Myocyte (in vitro differentiated cells): ENCODE data around the gene IFITM5. TPM values are rescaled to one million over a fixed set of nuclear protein-coding genes. Genes with fewer than 3 reads are reported as not detected.
A peak's percentile ranks its signal among the peaks of the same experiment; 100 is the strongest.
"Not testable (repeated sequence)": the region's sequence is repeated elsewhere in the genome, so short reads cannot be mapped to it uniquely, and the experiment has no call there.

Experiments used
- DNase-seq: peaks from one replicate; pipeline ENCODE4 v3.0.0-alpha.2; 2012; ENCODE audit warnings: low read depth
- polyA plus RNA-seq: library from polyadenylated mRNA; unstranded; fragments of >200 nt; gene quantifications from one replicate; pipeline ENCODE4 v1.2.1, GENCODE V29; 2012; ENCODE audit warnings: missing spikeins
- total RNA-seq: library from RNA; depleted of rRNA; stranded (reverse); fragments of >200 nt; gene quantifications from 2 replicates; pipeline ENCODE4 v1.2.3, GENCODE V29; 2014

Gene IFITM5
- not detected in 2 replicates for total RNA-seq
- not detected for polyA plus RNA-seq

DNA sequence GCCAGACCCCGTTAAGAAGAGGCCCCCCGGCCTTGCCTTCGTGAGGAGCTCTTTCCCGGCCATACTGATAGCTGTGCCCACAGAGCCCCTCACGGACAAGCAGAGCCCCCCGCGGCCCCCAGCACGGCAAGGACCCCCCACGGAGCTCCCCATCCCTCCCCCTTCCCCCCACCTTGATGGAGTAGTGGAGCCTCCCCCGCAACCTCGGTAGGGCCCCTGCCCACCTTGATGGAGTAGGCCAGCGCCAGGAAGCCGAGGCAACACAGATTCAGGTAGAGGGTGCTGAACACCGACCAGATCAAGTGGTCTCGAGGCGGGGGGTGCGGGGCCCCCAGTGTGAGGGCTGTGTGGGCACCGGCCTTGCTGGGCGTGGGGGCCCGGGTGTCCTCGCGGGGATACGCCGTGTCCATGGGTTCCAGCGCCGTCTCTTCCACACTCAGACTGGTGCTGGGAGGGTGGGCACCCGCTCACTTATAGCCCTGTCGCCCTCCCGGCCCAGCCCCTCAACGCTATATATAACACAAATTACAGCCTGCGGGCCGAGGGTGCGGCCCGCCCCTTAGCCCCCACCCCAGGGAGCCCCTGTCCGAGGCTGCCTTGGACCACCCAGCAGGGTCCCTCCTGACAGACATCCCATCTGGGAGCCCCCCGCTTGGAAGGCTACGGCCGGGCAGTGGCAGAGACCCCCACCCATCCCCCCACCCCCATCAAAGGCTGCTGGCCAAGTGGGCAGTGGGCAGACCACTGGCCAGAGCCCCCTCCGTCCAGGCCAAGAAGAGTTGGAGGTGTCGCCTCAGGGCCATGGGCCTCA, at the start of gene IFITM5:
Gene IFITM5, minus strand, starts transcription at position 446 of the 811 bp plus-strand sequence. Its CDS starts 36 bp downstream, at position 410.
- DNase-seq, result no peak

DNA sequence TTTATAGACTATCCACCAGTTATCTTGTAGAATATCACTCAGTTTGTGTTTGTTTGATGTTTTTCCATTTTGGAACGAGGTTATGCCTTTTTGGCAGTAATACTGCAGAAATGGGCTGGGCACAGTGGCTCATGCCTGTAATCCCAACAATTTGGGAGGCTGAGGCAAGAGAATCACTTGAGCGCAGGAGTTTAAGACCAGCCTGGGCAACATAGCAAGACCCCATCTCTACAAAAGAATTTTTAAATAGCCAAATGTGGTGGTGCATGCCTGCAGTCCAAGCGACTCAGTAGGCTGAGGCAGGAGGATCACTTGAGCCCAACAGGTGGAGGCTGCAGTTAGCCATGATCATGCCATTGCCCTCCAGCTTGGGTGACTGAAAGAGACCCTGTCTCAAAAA, 47.2 kb upstream of the IFITM5 start:
- DNase-seq, result no peak

DNA sequence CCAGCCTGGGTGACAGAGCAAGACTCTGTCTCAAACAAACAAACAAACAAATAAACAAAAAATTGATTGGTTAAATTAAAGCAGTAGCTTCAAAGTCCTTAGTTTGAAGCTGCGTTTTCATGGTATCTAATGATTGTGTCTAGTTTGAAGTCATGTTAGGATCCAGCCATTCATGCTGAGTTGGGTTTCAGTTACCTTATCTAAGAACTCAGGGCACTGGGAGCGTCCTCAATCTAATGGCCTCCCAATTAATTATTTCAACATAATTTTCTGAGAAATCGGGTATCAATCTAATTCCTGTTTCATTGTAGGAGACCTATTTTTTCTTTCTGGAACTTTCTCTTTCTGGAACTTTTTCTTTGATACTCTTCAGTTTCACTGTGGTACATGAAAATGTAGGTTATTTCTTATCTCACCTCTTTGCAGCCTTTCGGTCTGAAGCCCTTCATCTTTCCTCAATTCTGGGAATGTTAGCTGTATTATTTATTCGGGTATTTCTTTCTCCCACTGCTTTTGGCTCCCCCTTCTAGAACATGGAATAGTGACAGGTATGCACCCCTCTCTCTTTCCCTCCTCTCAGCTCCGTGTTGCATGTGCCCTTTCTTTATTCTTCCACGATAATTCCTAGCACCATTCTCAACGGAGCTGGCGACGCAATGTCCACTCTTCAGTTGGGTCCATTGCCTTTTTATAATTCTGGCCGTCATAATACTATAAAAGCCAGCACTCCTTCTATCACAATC, 45.7 kb upstream of the IFITM5 start:
- no peak for DNase-seq

DNA sequence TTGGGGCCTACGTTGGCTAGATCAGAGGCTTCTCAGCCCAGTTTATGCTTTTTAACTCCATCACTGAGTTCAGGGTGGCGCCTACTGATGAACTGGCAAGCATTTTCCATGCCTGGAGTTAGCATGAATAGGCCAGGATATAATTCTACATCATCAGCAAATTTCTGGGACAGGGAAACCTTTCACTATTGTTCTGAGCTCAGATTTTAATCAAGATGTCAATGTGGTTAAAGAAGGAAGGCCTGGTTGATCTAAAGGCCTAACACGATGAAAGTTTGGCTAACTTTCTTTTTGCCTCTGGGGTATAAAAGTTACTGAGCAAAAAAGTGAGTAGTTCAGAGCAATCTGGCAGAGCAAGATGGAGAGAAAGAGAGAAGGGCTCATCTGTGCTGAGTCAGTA, 43.0 kb upstream of the IFITM5 start:
- DNase-seq, result no peak

DNA sequence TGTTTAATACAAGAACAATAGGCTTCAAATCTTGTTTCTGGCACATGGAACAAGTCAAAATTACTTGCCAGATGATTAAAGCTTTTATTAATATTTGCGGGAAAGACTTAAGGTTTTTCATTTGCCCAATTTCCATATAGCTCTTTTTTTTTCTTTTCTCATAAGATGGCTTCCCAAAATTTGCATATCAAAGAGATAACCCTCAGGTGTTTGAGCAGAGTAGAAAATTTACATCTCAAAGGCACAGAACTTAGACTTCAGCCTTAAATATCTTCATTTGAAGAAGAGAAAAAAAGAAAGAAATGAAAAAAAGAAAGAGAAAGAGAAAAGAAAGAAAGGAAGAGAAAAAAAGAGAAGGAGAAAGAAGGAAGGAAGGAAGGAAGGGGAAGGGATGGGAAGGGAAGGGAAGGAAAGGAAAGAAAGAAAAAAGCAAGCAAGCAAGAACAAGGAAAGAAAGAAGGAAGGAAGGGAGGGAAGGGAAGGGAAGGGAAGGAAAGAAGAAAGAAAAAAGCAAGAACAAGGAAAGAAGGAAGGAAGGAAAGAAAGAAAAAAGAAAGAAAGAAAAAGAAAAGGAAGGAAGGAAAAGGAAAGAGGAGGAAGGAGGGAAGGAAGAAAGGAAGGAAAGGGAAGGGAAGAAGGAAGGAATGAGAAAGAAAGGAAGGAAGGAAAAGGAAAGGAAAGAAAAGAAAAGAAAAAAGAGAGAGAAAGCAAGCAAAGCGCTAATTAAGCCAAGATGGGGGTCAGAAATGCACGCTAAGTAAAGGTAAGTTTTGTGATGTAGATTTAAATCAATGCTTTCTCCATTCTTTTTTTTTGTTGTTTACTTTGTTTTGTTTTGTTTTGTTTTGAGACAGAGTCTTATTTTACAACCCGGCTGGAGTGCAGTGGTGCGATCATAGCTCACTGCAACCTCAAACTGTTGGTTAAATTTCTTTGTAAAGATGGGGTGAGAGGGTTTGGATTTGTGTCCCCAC, 41.5 kb upstream of the IFITM5 start:
- no peak for DNase-seq

DNA sequence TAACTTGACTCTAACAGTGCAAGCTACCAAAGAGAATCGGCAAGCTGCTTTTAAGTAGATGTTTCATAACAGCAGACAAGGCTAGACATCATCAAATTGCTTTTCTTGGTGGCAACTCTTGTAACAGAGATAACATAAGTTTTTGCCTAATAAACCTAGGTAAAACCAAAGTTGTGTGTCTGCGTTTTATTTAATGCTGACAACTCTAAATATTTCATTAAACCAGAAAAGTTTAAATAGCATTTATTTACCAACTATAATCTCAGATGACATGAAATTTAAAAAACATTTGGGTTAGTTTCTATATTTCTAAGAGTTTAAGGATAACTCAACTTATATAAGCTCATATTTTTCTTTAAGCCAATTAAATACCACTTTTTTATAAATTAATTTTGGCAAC, 40.6 kb upstream of the IFITM5 start:
- DNase-seq, result no peak

DNA sequence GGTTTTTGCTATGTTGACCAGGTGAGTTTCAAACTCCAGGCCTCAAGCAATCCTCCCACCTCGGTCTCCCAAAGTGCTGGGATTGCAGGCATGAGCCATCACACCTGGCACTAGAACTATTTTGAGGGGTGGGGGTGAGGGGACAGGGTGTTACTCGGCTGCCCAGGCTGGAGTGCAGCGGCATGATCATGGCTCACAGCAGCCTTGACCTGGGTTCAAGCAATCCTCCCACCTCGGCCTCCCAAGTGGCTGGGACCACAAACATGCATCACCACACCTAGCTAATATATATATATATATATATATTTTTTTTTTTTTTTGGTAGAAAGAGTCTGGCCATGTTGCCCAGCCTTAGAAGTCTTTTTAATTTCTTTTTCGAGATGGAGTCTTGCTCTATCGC, 38.4 kb upstream of the IFITM5 start:
- DNase-seq, result no peak

DNA sequence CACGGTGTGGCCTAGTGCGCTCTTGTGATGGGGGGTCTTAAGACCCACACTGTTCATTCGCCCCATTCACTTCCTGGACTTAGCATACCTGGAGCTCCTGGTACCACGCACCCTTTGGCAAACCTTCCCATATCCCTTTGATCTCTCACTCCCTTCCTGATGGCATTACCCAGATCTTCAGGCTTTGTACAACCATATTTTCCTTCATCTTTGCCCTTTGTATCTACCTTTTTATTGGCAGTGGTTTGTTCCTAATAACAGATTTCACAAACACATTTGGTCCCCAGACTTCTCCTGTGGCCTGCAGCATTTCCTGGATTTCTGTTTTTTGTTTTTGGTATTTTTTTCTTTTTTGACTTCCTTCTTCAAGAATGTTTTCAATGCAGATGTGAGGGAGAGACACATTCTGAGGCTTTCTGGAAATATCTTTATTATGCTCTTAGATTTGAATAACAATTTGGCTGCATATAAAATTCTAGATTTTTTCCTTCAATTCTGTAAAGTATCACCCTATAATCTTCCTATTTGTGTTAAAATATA, 37.4 kb upstream of the IFITM5 start:
- DNase-seq, result no peak

DNA sequence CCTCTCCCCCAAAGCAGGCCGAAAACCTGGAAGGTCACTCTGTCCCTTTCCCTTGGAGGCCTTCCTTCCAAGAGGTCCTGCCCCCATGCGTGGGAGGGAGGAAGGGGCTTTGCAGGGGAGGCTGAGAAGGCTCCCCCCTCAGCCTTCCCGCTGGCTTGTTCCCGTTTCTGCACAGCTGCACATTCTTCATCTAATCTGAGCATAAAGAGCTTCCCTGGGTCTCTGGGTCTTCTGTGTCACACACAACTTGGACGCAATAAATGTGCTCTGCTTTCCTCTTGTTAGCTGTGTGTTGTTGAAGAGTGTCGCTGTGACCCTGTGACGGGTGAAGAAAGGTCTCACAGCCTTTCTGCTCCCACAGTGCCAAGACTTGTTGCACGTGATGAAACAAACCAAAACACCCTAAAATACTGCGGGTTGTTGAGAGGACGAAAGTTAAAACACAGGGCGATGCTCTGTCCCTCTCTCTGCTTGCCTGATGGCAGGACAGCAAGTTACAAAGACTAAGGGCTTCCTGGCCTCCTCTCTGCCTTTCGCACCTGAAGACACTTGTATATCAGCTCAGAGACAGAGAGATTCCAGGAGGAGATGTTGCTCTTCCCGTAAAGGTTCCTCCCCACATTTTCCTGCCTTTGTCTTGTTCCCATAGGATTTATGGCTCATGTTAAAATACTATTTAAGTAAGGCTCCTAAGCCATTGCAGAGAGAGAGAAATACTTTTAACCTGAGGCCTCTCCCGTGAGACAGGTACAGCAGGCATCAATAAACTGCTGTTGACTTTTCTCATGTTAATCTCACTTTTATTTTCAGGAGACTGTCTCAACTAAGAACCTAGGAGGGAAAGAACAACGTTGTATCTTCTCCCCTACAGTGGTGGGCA, 36.7 kb upstream of the IFITM5 start:
- peak; percentile 42 for DNase-seq

DNA sequence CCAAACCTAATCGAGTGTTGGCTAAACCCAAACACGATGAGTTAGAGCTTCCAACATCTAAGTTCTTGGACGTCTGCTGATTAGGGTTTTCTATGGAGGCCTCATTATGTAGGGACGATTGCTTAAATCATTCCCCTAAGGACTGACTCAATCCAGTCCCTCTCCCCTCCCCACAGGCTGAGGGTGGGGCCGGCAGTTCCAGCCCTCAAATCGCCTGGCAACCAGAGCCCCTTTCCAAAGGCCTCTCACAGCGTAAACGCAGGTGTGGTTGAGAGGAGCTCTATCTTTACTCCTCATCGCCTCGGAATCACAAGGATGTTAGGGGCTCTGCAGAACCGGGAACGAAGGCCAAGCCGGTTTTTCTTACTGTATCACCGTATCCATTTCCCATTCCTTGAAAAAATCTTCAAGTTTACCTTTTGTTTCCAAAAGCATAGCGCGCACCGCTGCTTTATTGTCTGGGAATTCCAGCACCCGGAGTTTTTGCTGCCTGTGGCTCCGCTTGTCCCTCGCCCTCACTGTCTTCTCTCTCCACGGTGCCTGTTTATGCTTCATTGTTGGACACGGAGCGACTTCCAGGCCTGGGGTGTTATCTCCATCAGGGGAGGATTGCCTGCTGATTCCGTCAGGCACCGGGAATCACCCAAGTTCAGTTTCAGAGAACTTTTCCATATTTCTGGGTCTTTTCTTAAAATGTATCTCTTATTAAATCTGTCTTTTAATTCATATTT, 35.1 kb upstream of the IFITM5 start:
- DNase-seq, result no peak

DNA sequence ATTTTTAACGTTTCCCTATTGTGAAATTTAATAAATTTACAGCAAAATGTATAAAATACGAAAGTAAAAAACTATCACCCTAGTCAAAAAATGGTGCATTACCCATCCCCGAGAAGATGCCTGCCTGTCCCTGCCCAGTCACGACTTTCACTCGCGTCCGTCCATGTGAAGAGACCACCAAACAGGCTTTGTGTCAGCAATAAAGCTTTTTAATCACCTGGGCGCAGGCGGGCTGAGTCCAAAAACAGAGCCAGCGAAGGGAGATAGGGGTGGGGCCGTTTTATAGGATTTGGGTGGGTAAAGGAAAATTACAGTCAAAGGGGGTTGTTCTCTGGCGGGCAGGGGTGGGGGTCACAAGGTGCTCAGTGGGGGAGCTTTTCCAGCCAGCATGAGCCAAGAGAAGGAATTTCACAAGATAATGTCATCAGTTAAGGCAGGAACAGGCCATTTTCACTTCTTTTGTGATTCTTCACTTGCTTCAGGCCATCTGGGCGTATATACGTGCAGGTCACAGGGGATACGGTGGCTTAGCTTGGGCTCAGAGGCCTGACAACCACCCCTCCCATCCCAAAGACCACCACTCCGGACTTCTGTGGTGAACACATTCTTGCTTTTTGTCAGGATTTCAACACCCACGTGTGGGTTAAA, 34.4 kb upstream of the IFITM5 start:
- not testable (repeated sequence) for DNase-seq

DNA sequence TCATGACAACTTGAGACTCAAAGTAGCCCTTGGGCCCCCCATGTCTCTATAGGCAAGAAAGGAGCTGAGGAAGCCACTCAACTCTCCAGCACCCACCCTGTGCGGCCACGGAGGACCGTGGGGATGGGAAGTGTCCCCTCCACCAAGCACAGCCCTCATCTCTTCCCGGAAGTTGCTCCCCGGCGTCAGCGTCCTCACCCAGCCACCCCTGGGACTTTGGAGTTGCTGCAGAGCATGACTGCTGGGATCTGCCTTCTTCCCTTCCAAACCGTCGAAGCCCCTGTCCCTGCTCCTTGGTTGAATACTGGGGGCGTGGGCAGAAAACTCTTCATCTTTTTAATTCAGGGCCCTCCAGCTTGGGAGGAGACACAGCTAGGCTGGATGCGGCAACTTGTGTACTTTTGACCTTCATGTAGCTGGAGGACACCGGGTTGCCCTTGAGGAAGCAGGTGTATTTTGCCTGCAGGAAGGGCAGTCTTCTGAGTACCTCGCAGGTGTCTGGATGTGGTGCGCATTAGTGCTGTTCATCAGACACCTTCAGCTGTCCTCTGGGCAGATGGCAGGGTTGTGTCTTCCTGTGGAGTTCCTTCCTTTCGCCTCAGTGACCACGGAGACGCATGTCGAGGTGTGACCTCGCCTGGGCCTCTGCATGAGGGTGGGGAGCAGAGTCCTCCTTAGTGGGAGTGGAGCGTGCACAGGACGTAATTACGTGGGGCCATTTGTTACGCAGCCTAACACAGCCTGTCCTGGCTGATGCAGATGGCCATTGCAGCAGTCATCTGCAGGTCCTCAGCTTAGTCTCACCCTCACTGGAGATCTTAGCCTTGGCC, 33.5 kb upstream of the IFITM5 start:
- DNase-seq, result no peak

DNA sequence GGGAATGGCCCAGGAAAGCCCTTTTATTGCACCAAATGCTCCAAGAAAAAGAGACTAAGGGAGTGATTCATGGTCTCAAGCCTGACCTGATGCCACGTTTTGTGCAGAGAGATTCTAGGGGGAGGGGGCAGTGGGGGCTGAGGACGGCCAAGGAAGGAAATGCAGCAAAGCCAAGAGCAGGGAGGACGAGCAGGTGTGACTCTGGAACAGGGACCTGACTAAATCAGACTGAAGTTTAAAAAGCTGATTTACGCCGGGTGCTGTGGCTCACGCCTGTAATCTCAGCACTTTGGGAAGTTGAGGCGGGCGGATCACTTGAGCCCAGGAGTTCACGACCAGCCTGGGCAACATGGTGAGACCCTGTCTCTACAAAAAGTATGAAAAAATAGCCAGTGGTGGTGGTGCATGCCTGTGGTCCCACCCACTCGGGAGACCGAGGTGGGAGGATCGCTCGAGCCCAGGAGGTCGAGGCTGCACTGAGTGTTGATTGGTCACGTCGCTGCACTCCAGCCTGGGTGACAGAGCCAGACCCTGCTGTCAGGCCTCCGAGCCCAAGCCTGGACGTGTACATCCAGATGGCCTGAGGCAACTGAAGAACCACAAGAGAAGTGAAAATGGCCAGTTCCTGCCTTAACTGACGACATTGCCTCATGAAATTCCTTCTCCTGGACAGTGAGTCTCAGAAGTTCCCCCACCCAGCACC, 32.2 kb upstream of the IFITM5 start:
- no peak for DNase-seq

DNA sequence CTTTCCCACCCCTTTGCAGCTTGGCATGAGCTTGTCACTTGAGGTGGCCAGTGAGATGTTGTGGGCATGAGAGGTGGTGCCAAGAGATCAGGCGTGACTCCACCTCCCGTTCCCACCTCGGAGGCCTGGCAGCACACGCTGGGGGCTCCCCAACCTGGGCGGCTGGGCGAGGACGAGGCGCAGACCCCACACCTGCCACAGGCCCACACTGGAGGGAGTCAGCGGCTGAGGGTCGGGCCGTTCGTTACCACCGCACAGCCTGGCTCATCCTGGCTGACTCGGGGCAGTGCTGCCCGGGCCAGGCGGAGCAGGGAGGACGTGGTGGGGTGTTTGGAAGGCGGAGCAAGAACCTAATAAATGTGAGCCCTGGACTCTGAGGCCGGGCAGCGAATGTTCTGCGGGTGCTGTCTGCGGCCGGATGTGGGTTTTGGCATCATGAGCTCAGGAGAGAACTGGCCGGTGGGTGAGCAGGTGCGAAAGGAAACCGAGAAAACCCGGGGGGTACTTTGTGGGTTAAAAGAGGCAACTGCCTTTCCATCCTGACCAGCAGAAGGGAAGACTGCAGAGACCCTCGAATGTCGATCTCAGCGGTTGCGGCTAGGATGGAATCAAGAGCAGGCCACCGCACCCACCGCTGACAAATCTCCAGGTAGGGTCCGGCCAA, 31.5 kb upstream of the IFITM5 start:
- no peak for DNase-seq

DNA sequence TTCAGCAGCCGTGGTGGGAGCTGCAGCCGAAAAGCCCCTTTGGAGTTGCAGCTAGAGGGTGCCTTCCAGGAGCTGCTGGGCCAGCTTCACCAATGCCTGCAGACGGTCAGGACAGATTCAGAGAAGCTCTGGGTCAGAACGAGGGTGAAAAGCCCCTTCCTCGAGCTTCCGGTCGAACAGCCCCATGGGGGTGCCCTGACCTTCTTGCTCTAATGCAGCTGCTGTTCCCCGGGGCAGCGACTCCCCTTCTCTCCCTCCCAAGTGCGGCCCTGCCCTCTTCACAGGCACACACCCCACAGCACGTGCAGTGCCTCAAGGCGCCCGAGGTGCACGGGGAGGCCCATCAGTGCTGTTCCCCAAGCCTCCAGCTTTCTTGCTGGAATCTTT, 31.0 kb upstream of the IFITM5 start:
- DNase-seq, result no peak

DNA sequence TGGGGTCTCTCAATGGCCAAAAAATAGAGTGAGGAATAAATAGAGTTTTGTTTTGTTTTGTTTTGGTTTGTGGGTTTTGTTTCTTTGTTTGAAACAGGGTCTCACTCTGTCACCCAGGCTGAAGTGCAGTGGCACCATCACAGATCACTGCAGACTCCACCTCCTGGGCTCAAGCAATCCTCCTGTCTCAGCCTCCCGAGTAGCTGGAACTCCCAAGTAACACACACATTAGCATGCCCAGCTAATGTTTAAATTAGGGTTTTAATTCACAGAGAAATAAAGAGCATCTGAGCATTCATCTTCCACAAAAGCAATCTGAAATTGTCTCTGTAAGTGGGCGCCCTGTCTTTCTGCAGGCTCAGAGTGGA, 30.5 kb upstream of the IFITM5 start:
- DNase-seq, result no peak
